ENCODE data around the gene LAMC2. TPM values are rescaled to one million over a fixed set of nuclear protein-coding genes. Genes with fewer than 3 reads are reported as not detected.

LAMC2 gene
- total and polyA plus RNA-seq, 2 donors (not counting 1 experiment from before 2014, with no cell fraction given) = 0.99 to 3.9 TPM

- TF ChIP-seq CTCF (conservative IDR thresholded peaks at IDR 0.05 in 1 of 2, IDR thresholded peaks at IDR 0.05 in 1 of 2; ENCODE audit: low read depth in 1 of 2, low read length in 2 of 2) = peak; percentile 90 to 91
- TF ChIP-seq EZH2 (IDR thresholded peaks at IDR 0.05; ENCODE audit: low read length, missing control alignments) = no peak
- DNase-seq (ENCODE audit: low read depth in 2 of 2) = peak; percentile 98
- no peaks in the 10 kb centered on the region for H4K20me1 ChIP-seq (ENCODE audit: control insufficient read depth, extremely low read depth, insufficient read depth, low read length)
Observed at GRCh38 chr1:183234660-183235476, 48.8 kb downstream of the LAMC2 start.

GRCh38 chr1:183235503-183235902, 49.4 kb downstream of the LAMC2 start:
- no peaks in the 10 kb centered on the region for H3K9me3 ChIP-seq (ENCODE audit: control insufficient read depth, insufficient read depth, low read depth, low read length)
- TF ChIP-seq CTCF (conservative IDR thresholded peaks at IDR 0.05 in 1 of 2, IDR thresholded peaks at IDR 0.05 in 1 of 2; ENCODE audit: low read depth in 1 of 2, low read length in 2 of 2) = no peak
- no peak for TF ChIP-seq EZH2 (IDR thresholded peaks at IDR 0.05; ENCODE audit: low read length, missing control alignments)
- peak overlapping the region; percentile 78 for H3K27ac ChIP-seq (ENCODE audit: insufficient read depth, low read length)
- H3K4me2 ChIP-seq (ENCODE audit: extremely low read depth, insufficient read depth, low read length) = peak overlapping the region; percentile 77
- H3K4me1 ChIP-seq (ENCODE audit: control insufficient read depth, extremely low read depth, insufficient read depth, low read length) = peaks cover 17% of the 10 kb centered on the region
- H3K4me3 ChIP-seq (replicated peaks in 1 of 4; ENCODE audit: control extremely low read depth in 1 of 4, insufficient read depth in 1 of 4, low read depth in 3 of 4, low read length in 4 of 4) = peak overlapping the region in 2 of 4 experiments; percentile 52 to 66
- no peak overlapping the region for H3K9ac ChIP-seq (ENCODE audit: insufficient read depth, low read length)
- no peaks in the 10 kb centered on the region for H4K20me1 ChIP-seq (ENCODE audit: control insufficient read depth, extremely low read depth, insufficient read depth, low read length)
- DNase-seq (ENCODE audit: low read depth in 2 of 2) = no peak
- H3K36me3 ChIP-seq (ENCODE audit: control insufficient read depth, insufficient read depth, low read length) = no peaks in the 10 kb centered on the region
- no peaks in the 10 kb centered on the region for H3K27me3 ChIP-seq (ENCODE audit: control insufficient read depth, insufficient read depth, low read length)
- no peaks in the 10 kb centered on the region for H3K79me2 ChIP-seq (ENCODE audit: control insufficient read depth, insufficient read depth, low read length)
- H2AFZ ChIP-seq (ENCODE audit: low read length) = no peak overlapping the region

More at GRCh38 chr1:183234660-183235476, 48.8 kb downstream of the LAMC2 start:
- Histone ChIP-seq H2AFZ (ENCODE audit: low read length) (peak overlapping the region; percentile 31), H3K27me3 (ENCODE audit: control insufficient read depth, insufficient read depth, low read length) (no peaks in the 10 kb centered on the region), H3K27ac (ENCODE audit: insufficient read depth, low read length) (peak overlapping the region; percentile 78), H3K4me3 (replicated peaks in 1 of 4; ENCODE audit: control extremely low read depth in 1 of 4, insufficient read depth in 1 of 4, low read depth in 3 of 4, low read length in 4 of 4) (peak overlapping the region; percentile 22 to 66 (median 42)), H3K36me3 (ENCODE audit: control insufficient read depth, insufficient read depth, low read length) (no peaks in the 10 kb centered on the region), H3K4me1 (ENCODE audit: control insufficient read depth, extremely low read depth, insufficient read depth, low read length) (peaks cover 17% of the 10 kb centered on the region), H3K4me2 (ENCODE audit: extremely low read depth, insufficient read depth, low read length) (peak overlapping the region; percentile 77), H3K9me3 (ENCODE audit: control insufficient read depth, insufficient read depth, low read depth, low read length) (no peaks in the 10 kb centered on the region), H3K79me2 (ENCODE audit: control insufficient read depth, insufficient read depth, low read length) (no peaks in the 10 kb centered on the region), H3K9ac (ENCODE audit: insufficient read depth, low read length) (peak overlapping the region; percentile 56)

DNA sequence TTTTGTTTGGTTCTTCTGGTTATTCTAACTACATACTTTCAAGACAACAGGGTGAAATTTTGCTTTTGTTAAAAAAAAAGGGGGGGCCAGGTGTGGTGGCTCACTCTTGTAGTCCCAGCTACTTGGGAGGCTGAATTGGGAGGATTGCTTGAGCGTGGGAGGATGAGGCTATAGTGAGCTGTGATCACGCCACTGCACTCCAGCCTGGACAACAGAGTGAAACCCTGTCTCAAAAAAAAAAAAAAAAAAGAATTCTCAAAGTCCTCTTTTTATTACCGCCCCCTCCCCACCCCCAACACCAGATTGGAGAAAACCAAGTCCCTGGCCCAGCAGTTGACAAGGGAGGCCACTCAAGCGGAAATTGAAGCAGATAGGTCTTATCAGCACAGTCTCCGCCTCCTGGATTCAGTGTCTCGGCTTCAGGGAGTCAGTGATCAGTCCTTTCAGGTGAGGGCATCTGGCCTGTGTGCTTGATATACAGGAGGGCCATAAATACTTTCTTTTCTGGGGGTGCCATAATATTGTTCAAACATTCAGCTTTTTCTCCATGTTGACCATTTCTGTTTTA, 50.2 kb downstream of the LAMC2 start:
- no peaks in the 10 kb centered on the region for H3K36me3 ChIP-seq (ENCODE audit: control insufficient read depth, insufficient read depth, low read length)
- no peaks in the 10 kb centered on the region for H4K20me1 ChIP-seq (ENCODE audit: control insufficient read depth, extremely low read depth, insufficient read depth, low read length)
- no peak overlapping the region for H3K4me3 ChIP-seq (replicated peaks in 1 of 4; ENCODE audit: control extremely low read depth in 1 of 4, insufficient read depth in 1 of 4, low read depth in 3 of 4, low read length in 4 of 4)
- H3K79me2 ChIP-seq (ENCODE audit: control insufficient read depth, insufficient read depth, low read length) = no peaks in the 10 kb centered on the region
- H3K27me3 ChIP-seq (ENCODE audit: control insufficient read depth, insufficient read depth, low read length) = no peaks in the 10 kb centered on the region
- no peak for DNase-seq (ENCODE audit: low read depth in 2 of 2)
- no peak overlapping the region for H3K4me2 ChIP-seq (ENCODE audit: extremely low read depth, insufficient read depth, low read length)
- no peak overlapping the region for H2AFZ ChIP-seq (ENCODE audit: low read length)
- peaks cover 17% of the 10 kb centered on the region for H3K4me1 ChIP-seq (ENCODE audit: control insufficient read depth, extremely low read depth, insufficient read depth, low read length)
- TF ChIP-seq CTCF (conservative IDR thresholded peaks at IDR 0.05 in 1 of 2, IDR thresholded peaks at IDR 0.05 in 1 of 2; ENCODE audit: low read depth in 1 of 2, low read length in 2 of 2) = no peak
- TF ChIP-seq EZH2 (IDR thresholded peaks at IDR 0.05; ENCODE audit: low read length, missing control alignments) = no peak
- no peak overlapping the region for H3K9ac ChIP-seq (ENCODE audit: insufficient read depth, low read length)
- H3K27ac ChIP-seq (ENCODE audit: insufficient read depth, low read length) = no peak overlapping the region
- H3K9me3 ChIP-seq (ENCODE audit: control insufficient read depth, insufficient read depth, low read depth, low read length) = no peaks in the 10 kb centered on the region
